GM18519 (cell line): ENCODE data around the gene CUL7.
"Not testable (repeated sequence)": the region's sequence is repeated elsewhere in the genome, so short reads cannot be mapped to it uniquely, and the experiment has no call there.

Experiments used
- ATAC-seq: cut with Tn5 transposase; IDR thresholded peaks from one replicate; pipeline ENCODE4 v1.9.1; 2021; ENCODE audit warnings: mild to moderate bottlenecking, moderate library complexity; ENCODE audit not compliant: unreplicated experiment, low FRiP score

CUL7 gene

DNA sequence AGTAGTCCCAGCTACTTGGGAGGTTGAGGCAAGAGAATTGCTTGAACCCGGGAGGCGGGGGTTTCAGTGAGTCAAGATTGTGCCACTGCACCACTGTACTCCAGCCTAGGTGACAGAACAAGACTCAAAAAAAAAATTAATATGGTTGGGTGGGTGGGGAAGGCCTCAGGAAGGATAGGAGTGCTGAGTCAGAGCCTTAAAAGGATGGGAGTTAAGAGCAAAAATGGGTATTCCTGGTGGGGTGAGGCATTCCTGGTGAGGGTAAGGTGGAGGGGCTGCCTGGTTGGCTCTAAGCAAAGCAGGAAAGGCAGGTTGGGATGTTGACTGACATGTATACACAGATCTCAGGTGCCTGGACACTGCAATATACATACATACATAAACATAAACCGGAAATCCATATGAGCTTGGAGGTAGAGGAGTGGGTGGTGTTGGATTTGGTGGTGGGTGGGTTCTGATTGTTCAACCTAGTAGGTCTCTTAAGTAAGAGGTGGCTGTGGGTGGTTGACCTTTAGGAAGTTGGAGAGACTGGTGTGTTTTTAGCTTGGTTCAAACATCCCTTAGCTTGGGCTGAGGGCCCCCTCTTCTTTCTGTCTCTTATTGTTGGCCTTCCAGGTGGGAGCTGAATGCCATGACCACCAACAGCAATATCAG lies 33.5 kb downstream of the CUL7 start:
- ATAC-seq = no peak

DNA sequence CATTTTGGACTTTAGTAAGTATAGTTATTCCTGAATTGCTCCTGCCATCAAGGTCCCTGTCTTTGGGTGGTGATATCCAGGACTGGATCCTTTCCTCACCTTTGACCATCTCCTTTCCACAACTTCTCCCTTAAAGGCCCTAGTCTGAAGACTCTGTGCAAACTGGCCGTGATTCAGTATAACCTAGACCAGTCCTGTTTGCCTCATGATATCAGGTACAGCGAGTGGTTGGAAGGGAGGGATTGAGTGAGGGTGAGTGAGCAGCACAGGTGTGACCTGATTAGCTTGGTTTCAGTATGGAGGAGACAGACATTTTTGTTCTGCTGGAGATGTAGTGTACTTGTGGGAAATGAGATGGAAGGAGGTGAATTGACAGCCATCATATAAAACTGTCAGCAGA lies 34.5 kb downstream of the CUL7 start:
- no peak for ATAC-seq

DNA sequence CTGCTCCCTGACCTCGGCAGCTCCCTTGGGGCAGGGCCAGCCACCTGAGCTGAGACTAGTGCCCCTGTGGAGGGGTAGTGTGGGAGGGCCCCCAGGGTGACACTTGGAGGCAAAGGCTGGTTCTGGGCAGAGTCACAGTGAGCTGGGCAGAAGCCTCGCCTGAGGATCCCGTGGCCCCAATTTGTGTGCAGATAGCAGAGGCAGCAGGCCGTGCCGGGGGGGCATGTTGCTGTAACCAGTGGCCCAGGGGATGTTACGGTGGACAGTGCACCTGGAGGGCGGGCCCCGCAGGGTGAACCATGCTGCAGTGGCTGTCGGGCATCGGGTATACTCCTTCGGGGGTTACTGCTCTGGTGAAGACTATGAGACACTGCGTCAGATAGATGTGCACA lies 36.7 kb downstream of the CUL7 start:
- no peak for ATAC-seq

DNA sequence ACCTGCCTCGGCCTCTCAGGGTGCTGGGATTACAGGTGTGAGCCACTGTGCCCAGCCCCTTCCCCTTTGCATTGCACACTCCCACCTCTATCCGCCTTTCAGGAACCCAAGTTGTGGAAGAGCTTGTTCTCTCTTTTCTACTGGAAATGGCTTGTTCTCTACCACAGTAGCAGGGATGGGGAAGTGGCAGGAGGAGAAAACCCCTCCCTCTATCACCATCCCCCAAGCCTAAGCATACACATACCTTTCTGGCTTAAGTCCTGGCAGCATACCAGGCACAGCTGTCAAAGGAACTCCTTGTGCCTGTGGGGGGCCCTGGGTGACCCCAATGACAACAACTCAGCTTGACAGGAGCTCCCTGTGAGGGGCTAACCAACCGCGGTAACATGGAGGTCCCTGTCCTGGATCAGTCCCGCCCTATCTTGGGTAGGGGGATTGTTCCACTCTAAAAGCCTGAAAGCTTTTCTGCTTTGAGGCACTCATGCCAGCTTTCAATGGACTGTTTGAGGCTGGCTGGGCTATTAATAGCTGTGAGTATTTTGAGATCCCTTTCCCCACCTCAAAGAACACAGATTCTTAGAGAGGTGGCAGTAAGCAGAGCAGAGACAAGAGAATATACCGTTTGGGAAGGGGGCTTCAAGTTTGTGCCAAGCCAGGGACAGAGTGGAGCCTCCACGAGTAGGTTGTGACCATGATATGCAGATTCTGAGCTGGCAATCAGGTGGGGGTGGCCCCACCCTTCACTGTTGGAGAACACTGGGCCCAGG lies 37.3 kb downstream of the CUL7 start:
- ATAC-seq = no peak

DNA sequence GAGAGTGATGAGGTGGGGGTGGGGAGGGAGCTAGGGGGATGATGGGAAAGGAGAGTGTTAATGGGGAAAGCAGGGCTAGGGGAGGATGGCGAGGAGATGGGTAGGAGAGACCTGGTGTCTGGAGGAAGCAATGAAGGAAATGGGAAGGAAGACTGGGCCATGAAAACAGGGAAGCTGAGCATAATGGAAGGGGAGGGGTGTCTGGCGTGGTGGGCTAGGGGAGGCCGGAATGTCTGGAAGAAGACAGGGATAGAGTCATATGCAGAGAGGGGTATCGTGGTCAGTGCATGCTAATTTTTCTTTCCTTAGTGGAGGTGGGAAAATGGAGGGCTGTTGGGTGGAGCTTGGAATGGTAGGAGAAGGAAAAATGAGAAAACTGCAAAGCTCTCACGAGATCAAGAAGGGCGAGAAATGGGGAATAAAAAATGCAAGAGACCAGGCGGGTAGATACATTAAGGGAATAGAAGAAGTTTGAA lies 39.2 kb downstream of the CUL7 start:
- no peak for ATAC-seq

DNA sequence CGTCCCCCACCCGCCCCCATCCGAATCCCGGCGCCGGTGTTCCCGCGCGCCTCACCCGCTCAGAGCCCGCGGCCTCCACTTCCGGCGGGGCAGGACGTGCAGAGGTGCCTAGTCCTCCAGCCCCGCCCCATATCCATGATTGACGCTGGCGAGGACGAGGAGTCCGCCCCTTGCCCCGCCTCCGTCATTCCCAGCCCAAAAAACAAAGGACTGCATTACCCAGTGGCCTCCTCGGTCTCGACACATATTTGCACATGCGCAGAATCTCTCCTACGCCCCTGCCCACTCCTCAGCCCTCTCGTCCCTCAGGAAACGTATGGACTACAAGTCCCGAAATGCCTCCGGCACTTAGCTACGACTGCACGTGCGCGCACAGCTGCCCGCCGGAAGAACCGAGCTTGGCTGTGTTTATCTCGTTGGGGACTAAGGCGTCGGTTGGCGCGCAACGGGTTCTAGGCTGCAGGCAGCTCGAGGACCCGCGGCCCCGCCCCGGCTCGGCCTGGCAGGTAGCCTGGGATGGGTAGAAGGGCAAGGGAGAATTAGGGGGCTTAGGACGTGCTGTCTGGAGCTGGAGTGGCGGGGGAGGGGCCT lies 39.7 kb downstream of the CUL7 start, which contains the start of the genes KLHDC3 and MEA1:
Gene KLHDC3, plus strand, starts transcription at position 407 of the 591 bp plus-strand sequence. CDS start 2,944 bp downstream, outside the sequence.
Gene MEA1, minus strand, starts transcription at position 104 of the 591 bp plus-strand sequence. CDS start 133 bp downstream, outside the sequence.
- ATAC-seq = peak; percentile 82

DNA sequence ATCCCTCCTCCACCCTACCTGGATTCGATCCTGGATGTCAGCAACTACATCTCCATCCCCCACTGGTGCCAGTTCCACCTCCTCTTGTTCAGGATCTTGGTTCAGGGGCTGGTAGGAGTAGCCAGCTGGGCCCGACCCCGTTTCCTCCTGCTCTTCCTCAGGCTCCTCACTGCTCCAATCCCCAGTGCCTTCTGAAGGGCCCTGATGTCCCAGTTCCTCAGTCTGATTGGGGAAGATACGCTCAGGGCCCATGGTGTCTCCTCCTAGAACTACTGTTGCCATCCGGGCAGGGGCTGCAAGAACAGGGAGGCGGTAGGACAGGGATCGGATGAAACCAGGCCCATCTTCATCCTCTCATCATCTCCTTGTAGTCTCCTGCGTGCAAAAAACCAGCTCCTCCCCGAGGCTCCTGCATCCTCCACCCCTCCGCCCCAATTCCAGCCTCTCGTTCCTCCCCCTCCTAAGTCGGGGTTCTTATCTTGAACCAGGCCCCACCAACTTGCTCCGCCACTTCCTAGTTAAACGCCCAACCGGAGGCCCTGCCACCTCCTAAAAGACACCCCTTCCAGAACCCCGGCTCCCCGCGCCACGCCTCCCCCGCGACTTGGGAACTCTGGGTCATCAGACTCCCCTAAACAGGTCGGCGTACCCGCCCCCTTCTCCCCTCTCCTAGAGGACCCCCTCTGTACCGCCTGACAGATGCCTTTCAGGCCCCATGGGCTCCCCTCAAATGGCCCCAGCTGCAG lies 40.4 kb downstream of the CUL7 start:
- no peak for ATAC-seq

DNA sequence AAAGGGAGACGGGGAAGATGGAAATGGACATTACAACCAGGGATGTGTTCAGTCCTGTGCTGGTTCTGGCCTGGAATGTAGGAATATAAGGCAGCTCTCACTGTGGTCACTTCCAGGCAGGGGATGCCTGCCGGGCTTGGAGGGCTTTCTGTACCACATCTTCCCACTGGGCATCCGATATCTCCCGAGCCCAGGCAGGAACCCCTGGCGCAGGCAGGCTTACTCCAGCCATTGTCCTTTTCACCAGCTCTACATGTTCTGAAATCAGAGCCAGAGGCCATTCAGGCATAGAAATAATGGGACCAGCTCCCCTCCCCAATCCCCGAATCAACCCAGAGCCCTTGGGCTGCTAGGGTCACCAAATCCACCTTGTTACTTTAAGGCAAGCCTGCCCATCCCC lies 41.3 kb downstream of the CUL7 start:
- ATAC-seq = no peak

DNA sequence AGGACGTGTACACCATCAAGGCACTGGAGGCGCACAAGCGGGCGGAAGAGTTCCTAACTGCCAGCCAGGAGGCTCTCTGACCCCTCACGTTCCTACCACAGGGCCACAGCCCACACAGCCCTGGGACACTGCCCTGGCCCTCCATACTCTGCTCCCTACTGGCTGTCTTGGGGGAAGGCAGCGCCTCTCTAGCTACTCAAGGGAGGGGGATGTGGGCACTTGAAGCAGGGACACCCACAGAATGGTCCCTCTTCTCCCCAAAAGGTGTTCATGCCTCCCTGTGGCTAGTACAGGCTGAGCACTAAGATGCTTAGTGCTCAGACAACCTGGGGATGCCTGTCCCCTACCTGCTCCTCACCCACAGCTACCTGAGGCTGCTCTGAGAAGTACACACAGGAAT lies 42.4 kb downstream of the CUL7 start:
- no peak for ATAC-seq

DNA sequence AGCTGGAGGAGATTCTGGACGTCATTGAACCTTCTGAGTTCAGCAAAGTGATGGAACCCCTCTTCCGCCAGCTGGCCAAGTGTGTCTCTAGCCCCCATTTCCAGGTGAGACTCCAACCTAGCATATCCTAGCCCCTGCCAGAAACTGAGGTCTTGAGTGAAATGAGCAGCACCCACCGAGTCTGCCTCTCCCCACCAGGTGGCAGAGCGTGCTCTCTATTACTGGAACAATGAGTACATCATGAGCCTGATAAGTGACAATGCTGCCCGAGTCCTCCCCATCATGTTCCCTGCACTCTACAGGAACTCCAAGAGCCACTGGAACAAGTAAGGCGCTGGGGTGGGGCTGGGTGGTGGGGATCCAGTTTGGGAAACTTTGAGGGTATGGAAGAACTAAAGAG lies 44.5 kb downstream of the CUL7 start:
- no peak for ATAC-seq

DNA sequence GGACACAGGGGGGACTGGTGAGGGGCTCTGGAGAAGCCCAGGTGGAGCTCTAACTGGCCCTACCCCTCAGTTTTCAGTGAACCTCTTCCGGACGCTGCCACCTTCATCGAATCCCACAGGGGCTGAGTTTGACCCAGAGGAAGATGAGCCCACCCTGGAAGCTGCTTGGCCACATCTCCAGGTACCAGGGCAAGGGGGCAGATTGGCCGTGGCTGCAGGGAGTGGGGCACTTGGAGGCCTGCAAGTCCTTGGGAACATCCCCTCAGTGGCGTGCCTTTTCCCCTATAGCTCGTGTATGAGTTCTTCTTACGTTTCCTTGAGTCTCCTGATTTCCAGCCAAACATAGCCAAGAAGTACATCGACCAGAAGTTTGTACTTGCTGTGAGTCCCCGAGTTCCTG lies 46.5 kb downstream of the CUL7 start:
- ATAC-seq = no peak

DNA sequence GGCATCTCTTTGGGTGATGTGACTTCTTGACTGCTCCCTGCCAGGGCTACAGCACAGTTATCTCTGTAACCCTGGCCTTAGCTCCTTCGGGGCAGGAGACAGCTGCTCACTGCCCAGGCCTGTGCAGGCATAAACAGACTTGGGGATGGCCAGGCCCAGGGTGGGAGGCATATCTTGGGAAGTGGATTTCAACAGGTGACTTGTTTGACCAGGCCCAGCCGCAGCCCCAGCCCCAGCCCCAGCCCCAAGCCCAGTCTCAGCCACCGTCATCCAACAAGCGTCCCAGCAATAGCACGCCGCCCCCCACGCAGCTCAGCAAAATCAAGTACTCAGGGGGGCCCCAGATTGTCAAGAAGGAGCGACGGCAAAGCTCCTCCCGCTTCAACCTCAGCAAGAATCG lies 47.4 kb downstream of the CUL7 start:
- no peak for ATAC-seq

DNA sequence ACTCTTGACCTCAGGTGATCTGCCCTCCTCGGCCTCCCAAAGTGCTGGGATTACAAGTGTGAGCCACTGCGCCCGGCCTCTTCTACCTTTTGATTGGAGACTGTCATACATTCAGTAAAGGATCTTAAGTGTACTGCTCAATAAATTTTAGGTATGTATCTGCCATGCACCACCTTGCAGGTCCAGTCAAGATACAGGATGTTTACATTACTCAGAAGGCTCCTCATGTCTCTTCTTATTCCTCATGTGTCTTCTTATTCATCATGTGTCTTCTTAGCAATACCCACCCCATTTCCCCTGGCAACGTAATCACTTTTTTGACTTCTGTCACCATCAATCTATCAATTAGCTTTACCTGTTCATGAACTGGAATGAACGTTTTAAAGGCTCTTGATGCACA lies 47.8 kb downstream of the CUL7 start:
- no peak for ATAC-seq

DNA sequence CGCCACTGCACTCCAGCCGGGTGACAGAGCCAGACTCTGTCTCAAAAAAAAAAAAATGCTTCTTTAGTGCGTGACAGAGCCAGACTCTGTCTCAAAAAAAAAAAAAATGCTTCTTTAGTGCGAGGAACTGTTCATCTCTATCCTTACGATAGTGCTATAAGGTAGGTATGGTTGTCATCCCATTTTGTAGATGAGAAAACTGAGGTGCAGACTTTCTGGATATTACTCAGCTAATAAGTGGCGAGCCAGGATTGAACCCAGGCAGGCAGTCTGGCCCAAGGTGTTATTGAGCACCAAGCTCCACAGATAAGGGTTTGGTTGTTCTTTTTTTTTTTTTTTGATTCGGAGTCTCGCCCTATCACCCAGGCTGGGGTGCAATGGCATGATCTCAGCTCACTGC lies 51.8 kb downstream of the CUL7 start:
- ATAC-seq = no peak

DNA sequence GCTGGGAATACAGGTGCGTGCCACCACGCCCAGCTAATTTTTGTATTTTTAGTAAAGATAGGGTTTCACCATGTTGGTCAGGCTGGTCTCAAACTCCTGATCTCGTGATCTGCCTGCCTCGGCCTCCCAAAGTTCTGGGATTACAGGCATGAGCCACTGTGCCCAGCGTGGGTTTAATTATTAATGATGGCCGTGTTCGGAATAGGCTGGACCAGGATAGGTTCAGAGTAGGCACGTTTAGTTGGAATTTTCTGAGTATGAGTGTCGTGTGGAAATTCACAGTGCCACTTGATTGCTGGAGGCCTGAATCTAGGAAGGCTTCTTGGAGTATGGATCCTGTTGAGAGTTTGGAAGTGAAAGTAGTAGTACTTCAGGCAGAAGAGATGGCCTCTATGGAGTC lies 55.4 kb downstream of the CUL7 start:
- not testable (repeated sequence) for ATAC-seq

DNA sequence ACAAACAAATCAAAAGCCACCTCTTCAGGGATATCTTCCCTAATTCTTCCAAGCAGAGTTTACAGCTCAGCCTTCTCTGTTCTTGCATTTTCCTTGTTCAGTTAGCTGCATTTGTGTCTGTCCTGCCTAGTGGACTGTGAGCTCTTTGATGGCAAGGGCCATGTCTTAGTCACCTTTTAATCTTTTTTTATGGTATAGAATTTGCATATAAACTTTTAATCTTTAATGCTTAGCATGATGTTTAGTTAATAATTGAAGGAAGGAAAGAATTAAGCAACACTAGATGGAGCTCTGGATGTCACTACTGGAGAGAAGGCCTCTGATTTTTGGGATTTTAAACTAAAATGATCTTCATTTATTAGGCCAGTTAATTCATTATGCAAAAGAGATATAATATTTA lies 57.1 kb downstream of the CUL7 start:
- ATAC-seq = no peak

DNA sequence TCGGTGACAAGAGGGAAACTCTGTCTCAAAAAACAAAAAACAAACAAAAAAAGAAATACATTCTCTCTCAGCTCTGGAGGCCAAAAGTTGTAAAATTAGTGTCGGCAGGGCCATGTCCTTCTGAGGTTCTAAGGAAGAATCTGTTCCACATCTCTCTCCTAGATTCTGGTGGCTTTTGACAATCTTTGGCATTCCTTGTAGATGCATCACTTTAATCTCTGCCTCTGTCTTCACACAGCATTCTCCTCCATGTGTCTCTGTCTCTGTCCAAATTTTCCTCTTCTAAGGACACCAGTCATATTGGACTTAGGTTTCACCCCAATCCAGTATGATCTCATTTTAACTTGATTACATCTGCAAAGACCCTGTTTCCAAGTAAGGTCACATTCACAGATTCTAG lies 60.2 kb downstream of the CUL7 start:
- ATAC-seq = no peak

DNA sequence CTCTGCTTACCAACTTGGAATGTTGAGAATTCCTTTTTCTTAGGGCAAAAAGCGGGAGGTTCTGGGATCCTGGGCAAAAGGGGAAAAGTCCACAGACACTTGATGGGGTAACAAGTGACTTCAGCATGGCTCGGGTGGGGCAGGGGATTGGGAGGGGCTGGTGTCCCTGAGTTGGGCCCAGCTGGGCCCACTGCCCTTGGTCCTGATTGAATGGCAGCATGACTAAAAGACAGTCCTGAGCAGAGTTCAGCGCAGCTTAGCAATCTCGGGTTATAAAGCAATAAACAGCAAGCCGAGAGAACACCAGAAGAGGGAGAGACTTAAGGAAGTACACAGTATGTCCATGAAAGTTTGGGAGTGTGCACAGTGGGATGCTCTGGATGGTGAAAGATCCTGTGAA lies 63.7 kb downstream of the CUL7 start:
- ATAC-seq = no peak

DNA sequence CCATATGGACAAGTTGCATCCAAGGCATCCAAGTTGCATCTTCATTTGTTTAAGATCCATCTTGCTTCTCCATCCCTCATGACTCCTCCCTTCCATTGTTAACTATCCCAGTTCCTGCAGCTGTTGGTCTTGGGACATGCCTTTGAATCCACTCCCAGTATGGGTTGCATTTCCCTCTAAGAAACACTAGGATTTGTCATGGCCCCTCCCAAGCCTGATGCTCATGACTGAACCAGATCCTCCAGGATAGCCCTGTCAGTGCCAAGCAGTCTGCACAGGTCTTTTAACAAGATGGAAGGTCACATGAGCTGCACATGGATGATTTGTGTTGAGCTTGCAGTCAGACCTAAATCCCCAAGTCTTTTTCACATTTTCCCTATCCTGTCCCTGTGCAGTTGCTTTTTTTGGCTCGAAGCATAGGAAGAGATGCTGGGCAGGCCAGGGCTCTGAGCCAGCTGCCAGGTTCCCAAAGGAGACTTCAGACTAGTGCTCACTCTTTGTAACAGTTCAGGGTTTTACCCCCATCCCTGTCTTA lies 65.1 kb downstream of the CUL7 start:
- no peak for ATAC-seq
